ENCODE data around the gene SPSB1.

GRCh38 chr1:9263984-9264872, 28.5 kb upstream of the SPSB1 start:
- TF ChIP-seq SIN3A (IDR thresholded peaks at IDR 0.05; ENCODE audit: borderline replicate concordance, insufficient read depth, low read length) (no peak), TAF1 (IDR thresholded peaks at IDR 0.05; ENCODE audit: borderline replicate concordance, insufficient read depth, low read length) (no peak), POLR2AphosphoS5 (IDR thresholded peaks at IDR 0.05; ENCODE audit: low read depth, low read length) (no peak), REST (IDR thresholded peaks at IDR 0.05; ENCODE audit: insufficient read depth in 1 of 2, low read depth in 2 of 2, low read length in 2 of 2) (no peak)
